HCT116 (cell line): Measurements from ENCODE around the gene FLT3LG. TPM values are rescaled to one million over a fixed set of nuclear protein-coding genes. Genes with fewer than 3 reads are reported as not detected.

ENCODE experiments used
- ATAC-seq: fragments of 200-7000 bp; cut with Tn5 transposase; 2 replicates; pipeline ENCODE4 v1.9.1; 2020; ENCODE audit warnings: mild to moderate bottlenecking, moderate library complexity
- BruUV-seq: library from RNA; stranded (reverse); fragments of 400-500 nt; replicated peaks from 2 replicates; lab custom pipeline; 2021; lab: Mats Ljungman, UMichigan
- CTCF ChIA-PET: fragments of 300-600 bp; sonication (Branson Sonifier 250); formaldehyde crosslinking; loops from one replicate; lab custom pipeline; 2021; ENCODE audit warnings: antibody characterized with exemption; lab: Charles Lee
- POLR2A ChIA-PET: fragments of 300-600, 350-600 bp; sonication (Branson Sonifier 250); formaldehyde crosslinking; loops from one replicate; lab custom pipeline; 2021; ENCODE audit warnings: antibody characterized with exemption; lab: Charles Lee
- RAD21 ChIA-PET, 2 experiments: fragments of 300-600 bp; sonication (Branson Sonifier 250); formaldehyde crosslinking; loops; one replicate each; lab custom pipeline; 2023; ENCODE audit warnings: low total read pairs in 2 of 2; ENCODE audit not compliant: uncharacterized antibody in 2 of 2, unreplicated experiment in 2 of 2, low non-redundant PET in 1 of 2; lab: Charles Lee
- DNase-seq: peaks from one replicate; pipeline ENCODE4 v3.0.0-alpha.2; 2010; ENCODE audit warnings: low read depth, low spot score
- H2AFZ ChIP-seq: fragments of 200-600 bp; shearing (Covaris generic), sonication (generic); 2 replicates; pipeline ENCODE4 v1.6.1; 2017; ENCODE audit warnings: low read depth, mixed run types, mixed read lengths, antibody characterized with exemption, low read length; ENCODE audit not compliant: poor library complexity, severe bottlenecking
- H3K27ac ChIP-seq: 2 replicates; pipeline ENCODE4 v1.5.1; 2012; ENCODE audit warnings: low read depth, low read length
- H3K27me3 ChIP-seq: fragments of 200-600 bp; sonication (generic); 2 replicates; pipeline ENCODE4 v1.6.1; 2016; ENCODE audit warnings: mixed run types, low read length, mixed read lengths; ENCODE audit not compliant: insufficient read depth
- H3K36me3 ChIP-seq, 2 experiments: fragments of 200-500 bp in 1 of 2; fragments of 200-600 bp in 1 of 2; sonication (Bioruptor generic) in 1 of 2; sonication (generic) in 1 of 2; 2 replicates each; pipeline versions ENCODE4 v1.5.1 to v1.6.1; 2014 to 2016; ENCODE audit warnings: low read length in 2 of 2, inconsistent platforms in 1 of 2, mixed read lengths in 1 of 2, mixed run types in 1 of 2; ENCODE audit not compliant: insufficient read depth in 2 of 2, control insufficient read depth in 1 of 2
- H3K4me1 ChIP-seq, 2 experiments: fragments of 200-600 bp in 1 of 2; sonication (generic) in 1 of 2; 2 replicates each; pipeline versions ENCODE4 v1.5.1 to v1.6.1; 2012 to 2017; ENCODE audit warnings: low read length in 2 of 2, inconsistent platforms in 1 of 2, mild to moderate bottlenecking in 1 of 2, mixed read lengths in 1 of 2, mixed run types in 1 of 2, moderate library complexity in 1 of 2; ENCODE audit not compliant: insufficient read depth in 2 of 2, control insufficient read depth in 1 of 2
- H3K4me2 ChIP-seq: fragments of 200-600 bp; sonication (generic); 2 replicates; pipeline ENCODE4 v1.6.1; 2017; ENCODE audit warnings: mixed run types, low read length, mixed read lengths
- H3K4me3 ChIP-seq, 2 experiments: fragments of 200-600 bp in 1 of 2; sonication (generic) in 1 of 2; replicated peaks in 1 of 2; 2 replicates each; pipeline ENCODE4 v1.5.1; 2011 to 2016; ENCODE audit warnings: low read length in 2 of 2, control low read depth in 1 of 2, low read depth in 1 of 2, mild to moderate bottlenecking in 1 of 2, mixed read lengths in 1 of 2, mixed run types in 1 of 2
- H3K79me2 ChIP-seq: fragments of 200-600 bp; sonication (generic); 2 replicates; pipeline ENCODE4 v1.6.1; 2017; ENCODE audit warnings: mild to moderate bottlenecking, mixed run types, low read length, moderate library complexity, mixed read lengths; ENCODE audit not compliant: insufficient read depth
- H3K9ac ChIP-seq: fragments of 200-600 bp; sonication (generic); 2 replicates; pipeline ENCODE4 v1.6.1; 2016; ENCODE audit warnings: low read length, mixed read lengths
- H3K9me2 ChIP-seq: fragments of 200-600 bp; sonication (generic), shearing (Covaris generic); 2 replicates; pipeline ENCODE4 v1.6.1; 2017; ENCODE audit warnings: mixed run types, mild to moderate bottlenecking, moderate library complexity; ENCODE audit not compliant: insufficient read depth
- H3K9me3 ChIP-seq, 2 experiments: fragments of 200-500 bp in 1 of 2; fragments of 200-600 bp in 1 of 2; sonication (Bioruptor generic) in 1 of 2; sonication (generic) in 1 of 2; 2 replicates each; pipeline ENCODE4 v1.6.1; 2014 to 2017; ENCODE audit warnings: low read length in 2 of 2, mixed read lengths in 2 of 2, inconsistent platforms in 1 of 2, low read depth in 1 of 2, mild to moderate bottlenecking in 1 of 2, mixed run types in 1 of 2, moderate library complexity in 1 of 2; ENCODE audit not compliant: control insufficient read depth in 1 of 2, insufficient read depth in 1 of 2
- H4K20me1 ChIP-seq: fragments of 200-600 bp; sonication (generic), shearing (Covaris generic); 2 replicates; pipeline ENCODE4 v1.6.1; 2017; ENCODE audit warnings: mixed run types, mild to moderate bottlenecking, moderate library complexity; ENCODE audit not compliant: insufficient read depth
- CEBPB ChIP-seq: IDR thresholded peaks from 2 replicates; pipeline ENCODE4 v1.6.1; 2012; ENCODE audit warnings: low read depth
- EZH2 ChIP-seq: fragments of 200-600 bp; sonication (generic); IDR thresholded peaks from 2 replicates; pipeline ENCODE4 v1.6.1; 2017; ENCODE audit warnings: antibody characterized with exemption, mixed run types
- EZH2phosphoT487 ChIP-seq: fragments of 200-600 bp; IDR thresholded peaks from 2 replicates; pipeline ENCODE4 v1.6.1; 2018; ENCODE audit warnings: antibody characterized with exemption, borderline replicate concordance
- JUND ChIP-seq: IDR thresholded peaks from 2 replicates; pipeline ENCODE4 v1.6.1; 2012
- POLR2AphosphoS5 ChIP-seq: IDR thresholded peaks from 2 replicates; pipeline ENCODE4 v1.6.1; 2011; ENCODE audit warnings: mild to moderate bottlenecking, low read depth, low read length, moderate library complexity
- RAD21 ChIP-seq: IDR thresholded peaks from 2 replicates; pipeline ENCODE4 v1.6.1; 2012; ENCODE audit warnings: low read depth, mild to moderate bottlenecking
- REST ChIP-seq: IDR thresholded peaks from 2 replicates; pipeline ENCODE4 v1.6.1; 2012; ENCODE audit warnings: low read depth
- SRF ChIP-seq: IDR thresholded peaks from 2 replicates; pipeline ENCODE4 v1.6.1; 2012; ENCODE audit warnings: low read depth
- TCF7L2 ChIP-seq: IDR thresholded peaks from 2 replicates; pipeline ENCODE4 v1.7.0; 2011; ENCODE audit warnings: borderline replicate concordance, inconsistent platforms; ENCODE audit not compliant: insufficient read depth, insufficient read length; ENCODE audit errors: extremely low read depth
- YY1 ChIP-seq: IDR thresholded peaks from 2 replicates; pipeline ENCODE4 v1.6.1; 2011; ENCODE audit warnings: low read length, low read depth, moderate library complexity, mild to moderate bottlenecking; ENCODE audit not compliant: insufficient replicate concordance; ENCODE audit errors: extremely low read depth
- ZBTB33 ChIP-seq: IDR thresholded peaks from 2 replicates; pipeline ENCODE4 v1.6.1; 2011; ENCODE audit warnings: mild to moderate bottlenecking, low read length, moderate library complexity; ENCODE audit not compliant: insufficient replicate concordance; ENCODE audit errors: extremely low read depth
- intact Hi-C: fragments of 100-400 bp; cut with micrococcal nuclease; formaldehyde crosslinking; loops from 2 replicates; pipeline ENCODE4 v1.10.0; 2022
- total RNA-seq: library from RNA; stranded (reverse); gene quantifications from one replicate; pipeline ENCODE4 v1.2.1, GENCODE V29; 2021; ENCODE audit not compliant: unreplicated experiment

Gene FLT3LG
- total RNA-seq, 1 experiment from 2014 or later = 3.8 TPM

- no peak overlapping the region for H3K9ac ChIP-seq
- no peaks in the 10 kb centered on the region for H3K27me3 ChIP-seq
- H3K79me2 ChIP-seq = no peaks in the 10 kb centered on the region
- no peaks in the 10 kb centered on the region for H3K9me3 ChIP-seq
- no peak for ATAC-seq
- H2AFZ ChIP-seq = no peak overlapping the region
- TF ChIP-seq JUND (no peak), POLR2AphosphoS5 (no peak), REST (no peak), SRF (no peak), RAD21 (no peak)
- no peaks in the 10 kb centered on the region for H4K20me1 ChIP-seq
- no TSS peak for BruUV-seq
- H3K9me2 ChIP-seq = no peaks in the 10 kb centered on the region
- DNase-seq = no peak
- CTCF ChIA-PET = no interaction called here
- RAD21 ChIA-PET = no interaction called here
- H3K4me1 ChIP-seq = peaks cover 0 to 2% of the 10 kb centered on the region in 2 experiments; a peak in 1 of 4 replicates
- H3K4me2 ChIP-seq = no peak overlapping the region
- intact Hi-C loops = no loop called here
- no peaks in the 10 kb centered on the region for H3K36me3 ChIP-seq
- POLR2A ChIA-PET = no interaction called here
- H3K27ac ChIP-seq = no peak overlapping the region
- no peak overlapping the region for H3K4me3 ChIP-seq
Observed at GRCh38 chr19:49528211-49528771, 54.3 kb downstream of the FLT3LG start.

GRCh38 chr19:49530708-49531107 is 56.7 kb downstream of the FLT3LG start:
- Histone ChIP-seq H3K27ac (no peak overlapping the region), H3K36me3 (no peaks in the 10 kb centered on the region), H3K9me2 (no peaks in the 10 kb centered on the region), H3K9me3 (no peaks in the 10 kb centered on the region), H3K4me2 (no peak overlapping the region), H3K4me1 (peaks cover 0 to 10% of the 10 kb centered on the region in 2 experiments; a peak in 1 of 4 replicates), H3K4me3 (no peak overlapping the region), H3K79me2 (no peaks in the 10 kb centered on the region), H4K20me1 (no peaks in the 10 kb centered on the region), H3K27me3 (no peaks in the 10 kb centered on the region), H2AFZ (no peak overlapping the region), H3K9ac (no peak overlapping the region)
- ChIA-PET POLR2A (no interaction called here), RAD21 (no interaction called here), CTCF (no interaction called here)
- no TSS peak for BruUV-seq
- intact Hi-C loops = no loop called here
- DNase-seq (no peak), ATAC-seq (no peak)
- TF ChIP-seq CEBPB (no peak), EZH2phosphoT487 (no peak), YY1 (no peak), EZH2 (no peak), ZBTB33 (no peak), TCF7L2 (no peak)
